GM18505 (cell line): ENCODE results near the gene KICS2.
A peak's percentile ranks its signal among the peaks of the same experiment; 100 is the strongest.
"Not testable (repeated sequence)": the region's sequence is repeated elsewhere in the genome, so short reads cannot be mapped to it uniquely, and the experiment has no call there.

ENCODE experiments used
- ATAC-seq: cut with Tn5 transposase; IDR thresholded peaks from one replicate; pipeline ENCODE4 v1.9.1; 2021; ENCODE audit not compliant: unreplicated experiment
- POLR2A ChIP-seq: IDR thresholded peaks from 4 replicates; pipeline ENCODE4 v1.6.1; 2011; ENCODE audit warnings: borderline replicate concordance; ENCODE audit not compliant: insufficient read depth, insufficient read length; ENCODE audit errors: extremely low read depth

Gene KICS2

GRCh38 chr12:64236549-64236948 lies 14.5 kb upstream of the KICS2 start:
- TF ChIP-seq POLR2A: no peak
- no peak for ATAC-seq

- no peak for ATAC-seq
Measured at GRCh38 chr12:64232196-64232595, 10.1 kb upstream of the KICS2 start.

GRCh38 chr12:64229796-64230195 lies 7.7 kb upstream of the KICS2 start:
- ATAC-seq: no peak
- TF ChIP-seq POLR2A: no peak

More at GRCh38 chr12:64232196-64232595, 10.1 kb upstream of the KICS2 start:
- TF ChIP-seq POLR2A: no peak

- no peak for TF ChIP-seq POLR2A
- no peak for ATAC-seq
Measured at GRCh38 chr12:64229240-64229639, 7.1 kb upstream of the KICS2 start.

DNA sequence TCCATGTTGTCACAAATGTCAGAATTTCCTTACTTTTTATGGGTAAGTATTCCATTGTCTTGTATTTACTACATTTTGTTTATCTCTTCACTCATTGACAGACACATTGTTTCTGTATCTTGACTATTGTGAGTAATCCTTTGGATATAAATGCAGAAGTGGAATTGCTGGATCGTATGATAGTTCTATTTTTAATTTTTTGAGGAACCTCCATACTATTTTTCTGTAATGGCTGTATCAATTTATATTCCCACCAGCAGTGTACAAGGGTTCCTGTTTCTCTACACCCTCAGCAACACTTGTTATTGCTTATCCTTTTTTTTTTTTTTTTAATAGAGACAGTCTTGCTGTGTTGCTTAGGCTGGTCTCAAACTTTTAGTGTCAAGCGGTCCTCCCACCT lies 3.5 kb upstream of the KICS2 start:
- TF ChIP-seq POLR2A: no peak
- no peak for ATAC-seq

- ATAC-seq: peak; percentile 26
- no peak for TF ChIP-seq POLR2A
Measured at GRCh38 chr12:64221651-64222008, 466 bp downstream of the KICS2 start.

GRCh38 chr12:64220046-64220445 lies 2.0 kb downstream of the KICS2 start:
- ATAC-seq: no peak
- no peak for TF ChIP-seq POLR2A

GRCh38 chr12:64219145-64219544 lies 3.0 kb downstream of the KICS2 start:
- no peak for ATAC-seq

GRCh38 chr12:64218597-64218996 lies 3.5 kb downstream of the KICS2 start:
- no peak for TF ChIP-seq POLR2A
- no peak for ATAC-seq

More at GRCh38 chr12:64219145-64219544, 3.0 kb downstream of the KICS2 start:
- no peak for TF ChIP-seq POLR2A

GRCh38 chr12:64217643-64218042 lies 4.5 kb downstream of the KICS2 start:
- ATAC-seq: not testable (repeated sequence)

GRCh38 chr12:64216239-64216638 lies 5.9 kb downstream of the KICS2 start:
- ATAC-seq: no peak
- TF ChIP-seq POLR2A: no peak

DNA sequence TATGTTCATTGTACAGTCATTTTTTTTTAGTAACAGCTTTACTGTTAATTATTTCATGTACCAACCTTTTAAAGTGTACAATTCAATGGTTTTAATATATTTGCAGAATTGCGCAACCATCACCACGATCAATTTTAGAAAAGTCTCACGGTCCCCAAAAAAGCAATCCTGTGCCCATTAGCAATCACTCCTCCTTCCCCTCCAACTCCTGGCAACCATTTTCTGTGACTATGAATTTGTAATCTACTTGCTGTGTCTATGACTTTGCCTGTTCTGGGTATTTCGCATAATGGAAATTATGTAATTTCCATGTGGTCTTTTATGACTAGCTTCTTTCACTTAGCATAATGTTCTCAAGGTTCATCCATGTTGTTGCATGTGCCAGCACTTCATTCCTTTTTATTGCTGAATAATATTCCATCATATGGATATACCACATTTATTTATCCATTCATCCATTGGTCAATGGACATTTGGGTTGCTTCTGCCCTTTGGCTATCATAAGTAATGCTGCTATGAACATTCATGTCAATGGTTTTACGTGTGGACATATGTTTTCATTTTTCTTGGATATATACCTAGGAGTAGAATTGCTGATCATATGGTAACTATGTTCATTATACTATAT lies 9.9 kb downstream of the KICS2 start:
- no peak for TF ChIP-seq POLR2A
- ATAC-seq: no peak

DNA sequence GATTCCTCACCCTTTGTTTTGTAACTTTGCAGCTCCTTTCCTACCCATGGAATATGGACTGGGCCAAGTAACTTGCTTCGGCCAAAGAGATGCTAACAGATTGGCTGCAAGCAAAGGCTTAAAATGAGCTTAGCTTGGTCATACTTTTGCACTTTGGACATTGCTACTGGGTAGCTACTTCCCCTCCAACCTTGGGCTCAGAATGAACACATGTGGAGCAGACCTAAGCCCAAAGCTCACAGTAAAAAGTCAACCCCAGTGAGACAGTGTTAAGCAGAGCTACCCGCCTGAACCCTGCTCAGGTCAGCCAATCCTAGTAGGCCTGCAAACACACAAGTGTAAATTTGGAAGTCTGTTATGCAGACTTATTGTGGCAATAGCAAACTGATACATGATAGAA lies 14.6 kb downstream of the KICS2 start:
- TF ChIP-seq POLR2A: no peak
- no peak for ATAC-seq

DNA sequence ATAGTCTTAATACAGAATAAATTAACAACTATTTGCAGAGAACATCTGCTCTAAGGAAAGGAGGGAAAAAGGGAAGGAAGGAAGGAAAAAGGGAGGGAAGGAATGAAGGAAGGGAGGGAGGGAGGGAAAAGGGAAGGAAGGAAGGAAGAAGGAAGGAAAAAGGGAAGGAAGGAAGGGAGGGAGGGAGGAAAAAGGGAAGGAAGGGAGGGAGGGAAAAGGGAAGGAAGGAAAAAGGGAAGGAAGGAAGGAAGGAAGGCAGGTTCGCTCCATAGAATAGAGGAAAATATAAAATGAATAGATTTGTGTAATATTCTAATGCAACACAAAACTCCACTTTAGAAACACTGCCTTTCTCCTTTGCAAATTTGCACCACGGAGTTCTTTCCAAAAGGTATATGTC lies 16.6 kb downstream of the KICS2 start:
- ATAC-seq: no peak
- TF ChIP-seq POLR2A: no peak

DNA sequence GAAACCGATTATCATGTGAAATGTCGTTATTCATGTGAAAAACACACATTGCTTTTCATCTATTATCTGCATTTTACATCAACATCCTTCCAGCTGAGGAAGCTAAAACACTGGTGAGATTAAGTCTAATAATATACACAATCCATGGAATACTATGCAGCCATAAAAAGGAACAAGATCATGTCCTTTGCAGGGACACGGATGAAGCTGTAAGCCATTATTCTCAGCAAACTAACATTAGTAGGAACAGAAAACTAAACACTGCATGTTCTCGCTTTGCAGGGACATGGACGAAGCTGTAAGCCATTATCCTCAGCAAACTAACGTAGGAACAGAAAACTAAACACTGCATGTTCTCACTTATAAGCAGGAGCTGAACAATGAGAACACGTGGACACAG lies 18.3 kb downstream of the KICS2 start:
- no peak for ATAC-seq

More for the DNA sequence above, 18.3 kb downstream of the KICS2 start:
- TF ChIP-seq POLR2A: no peak
